ENCODE data around the gene ARHGAP15.
A peak's percentile ranks its signal among the peaks of the same experiment; 100 is the strongest.

DNA sequence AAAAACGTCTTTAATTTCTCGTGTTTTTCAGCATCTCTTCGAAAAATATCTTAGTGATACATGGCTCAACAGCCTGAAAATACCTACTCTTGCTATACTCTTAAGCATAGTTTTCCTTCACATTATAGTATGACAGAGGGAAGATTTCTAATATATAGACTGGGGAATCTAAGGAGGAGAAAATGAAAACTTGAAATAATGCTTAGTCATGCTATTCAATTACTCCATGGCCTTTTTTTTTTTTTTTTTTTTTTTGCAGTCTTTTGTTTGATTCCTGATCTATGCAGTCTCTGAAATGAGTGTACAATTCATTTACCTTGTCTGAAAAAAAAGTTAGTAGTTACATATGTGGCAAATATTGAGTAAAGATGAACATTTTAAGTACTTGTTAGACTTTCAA, 337.8 kb downstream of the ARHGAP15 start:
- TF ChIP-seq, protein P1, sequence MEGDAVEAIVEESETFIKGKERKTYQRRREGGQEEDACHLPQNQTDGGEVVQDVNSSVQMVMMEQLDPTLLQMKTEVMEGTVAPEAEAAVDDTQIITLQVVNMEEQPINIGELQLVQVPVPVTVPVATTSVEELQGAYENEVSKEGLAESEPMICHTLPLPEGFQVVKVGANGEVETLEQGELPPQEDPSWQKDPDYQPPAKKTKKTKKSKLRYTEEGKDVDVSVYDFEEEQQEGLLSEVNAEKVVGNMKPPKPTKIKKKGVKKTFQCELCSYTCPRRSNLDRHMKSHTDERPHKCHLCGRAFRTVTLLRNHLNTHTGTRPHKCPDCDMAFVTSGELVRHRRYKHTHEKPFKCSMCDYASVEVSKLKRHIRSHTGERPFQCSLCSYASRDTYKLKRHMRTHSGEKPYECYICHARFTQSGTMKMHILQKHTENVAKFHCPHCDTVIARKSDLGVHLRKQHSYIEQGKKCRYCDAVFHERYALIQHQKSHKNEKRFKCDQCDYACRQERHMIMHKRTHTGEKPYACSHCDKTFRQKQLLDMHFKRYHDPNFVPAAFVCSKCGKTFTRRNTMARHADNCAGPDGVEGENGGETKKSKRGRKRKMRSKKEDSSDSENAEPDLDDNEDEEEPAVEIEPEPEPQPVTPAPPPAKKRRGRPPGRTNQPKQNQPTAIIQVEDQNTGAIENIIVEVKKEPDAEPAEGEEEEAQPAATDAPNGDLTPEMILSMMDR (IDR thresholded peaks at IDR 0.05): no peak
- TF ChIP-seq POLR2A (IDR thresholded peaks at IDR 0.05; ENCODE audit: low read length) (no peak), PBX3 (IDR thresholded peaks at IDR 0.05) (no peak), RFX5 (IDR thresholded peaks at IDR 0.05) (no peak), MAFK (IDR thresholded peaks at IDR 0.05; ENCODE audit: partially characterized antibody) (peak; percentile 78), RAD21 (conservative IDR thresholded peaks at IDR 0.05 in 1 of 2, IDR thresholded peaks at IDR 0.05 in 1 of 2) (no peak), MAX (IDR thresholded peaks at IDR 0.05) (no peak), ESRRA (IDR thresholded peaks at IDR 0.05; ENCODE audit: borderline replicate concordance, low read length) (no peak), ELK1 (IDR thresholded peaks at IDR 0.05; ENCODE audit: low read depth, low read length) (no peak), JUN (IDR thresholded peaks at IDR 0.05) (no peak), ZFP36 (IDR thresholded peaks at IDR 0.05; ENCODE audit: borderline replicate concordance, partially characterized antibody) (no peak), SMC3 (IDR thresholded peaks at IDR 0.05) (no peak), NR3C1 (IDR thresholded peaks at IDR 0.05) (no peak), MAZ (IDR thresholded peaks at IDR 0.05; ENCODE audit: borderline replicate concordance, low read depth, low read length) (no peak)

Data from A549 (cell line).